HG03439 (cell line): ENCODE measurements around the gene GREM2.

Experiments used
- ATAC-seq: cut with Tn5 transposase; IDR thresholded peaks from one replicate; pipeline ENCODE4 v1.9.1; 2021; ENCODE audit warnings: mild to moderate bottlenecking, moderate library complexity; ENCODE audit not compliant: unreplicated experiment

Gene GREM2

DNA sequence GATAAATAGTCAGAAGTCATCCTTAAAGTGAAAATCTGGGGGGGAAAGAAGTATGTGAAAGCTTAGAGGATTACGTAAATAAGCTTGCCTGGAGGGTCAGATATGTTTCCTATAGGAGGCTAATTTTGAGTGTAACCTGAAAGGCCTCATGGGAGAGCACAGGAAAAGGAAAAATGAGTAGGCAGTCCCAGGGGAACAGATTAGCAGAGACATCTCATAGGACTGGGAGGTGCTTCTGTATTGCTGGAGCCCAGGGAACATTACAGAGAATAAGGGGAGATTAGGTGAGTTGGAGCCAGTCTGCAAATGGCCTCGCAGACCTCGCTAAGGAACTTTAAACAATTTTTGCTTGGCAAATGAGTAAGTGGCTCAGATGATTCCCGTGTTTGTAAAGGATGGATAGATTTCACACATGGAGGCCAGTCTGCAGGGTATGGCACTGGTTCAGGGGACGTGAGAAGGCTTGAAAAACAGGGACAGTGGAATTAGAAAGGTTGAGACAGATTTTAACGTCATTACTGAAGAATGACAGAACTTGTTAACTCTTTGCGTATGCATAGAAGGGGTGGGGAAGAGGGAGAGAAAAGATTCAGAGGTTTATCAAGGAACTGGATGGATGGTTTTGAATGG, 149.1 kb downstream of the GREM2 start:
- no peak for ATAC-seq

DNA sequence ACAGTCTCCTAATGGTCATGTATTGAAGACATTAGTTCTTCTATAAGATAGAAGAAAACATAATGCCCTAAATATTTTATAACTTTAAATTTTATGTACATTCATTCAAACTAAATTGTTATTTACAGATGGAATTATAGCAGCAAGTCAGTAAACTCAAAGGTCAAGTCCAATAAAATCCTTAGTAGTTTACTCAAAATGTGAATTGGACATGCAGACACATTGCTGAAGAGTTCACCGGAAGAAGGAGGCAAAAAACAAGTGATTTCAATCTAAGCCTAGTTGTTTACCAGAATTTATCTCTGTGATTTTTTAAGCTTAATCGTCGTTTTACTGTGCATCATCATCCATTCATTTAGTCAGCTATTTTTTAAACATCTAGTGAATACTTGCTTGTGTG, 149.7 kb downstream of the GREM2 start:
- ATAC-seq = no peak

DNA sequence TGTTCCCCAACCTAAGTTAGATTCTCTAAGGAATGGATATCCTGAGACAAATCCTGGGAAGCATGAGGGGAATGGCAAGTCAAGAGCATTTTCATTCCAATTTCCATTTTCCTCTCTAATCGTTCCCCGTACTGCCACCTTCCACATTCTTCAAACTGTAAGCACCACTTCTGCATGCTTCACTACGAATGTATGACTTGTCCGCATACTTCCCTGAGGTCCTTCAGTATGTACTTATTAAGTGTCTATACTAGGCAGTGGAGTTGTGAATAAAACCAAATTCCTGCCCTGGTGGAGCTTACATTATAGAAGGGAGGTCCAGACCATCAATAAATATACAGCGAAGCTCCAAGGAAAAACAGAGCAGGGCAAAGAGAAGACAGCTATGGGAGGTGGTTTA, 154.8 kb downstream of the GREM2 start:
- ATAC-seq = no peak

DNA sequence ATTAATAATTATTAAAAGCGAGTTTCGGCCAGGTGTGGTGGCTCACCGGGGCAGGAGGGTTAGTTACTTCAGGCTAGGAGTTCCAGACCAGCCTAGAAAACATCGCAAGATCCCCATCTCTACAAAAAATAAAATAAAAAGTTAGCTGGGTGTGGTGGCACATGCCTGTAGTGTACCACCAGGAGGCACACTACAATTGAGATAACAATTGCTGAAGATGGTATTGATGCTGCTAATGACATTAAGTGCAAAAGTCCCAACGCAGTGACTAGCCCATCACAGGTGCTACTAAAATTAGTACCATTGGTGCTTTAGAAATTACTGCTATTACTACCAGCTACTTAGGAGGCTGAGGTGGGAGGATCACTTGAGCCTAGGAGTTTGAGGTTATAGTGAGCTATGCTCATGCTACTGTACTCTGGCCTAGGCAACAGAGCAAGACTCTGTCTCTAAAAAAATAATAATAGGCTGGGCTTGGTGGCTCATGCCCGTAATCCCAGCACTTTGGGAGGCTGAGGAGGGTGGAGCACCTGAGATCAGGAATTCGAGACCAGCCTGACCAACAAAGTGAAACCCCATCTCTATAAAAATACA, 156.6 kb downstream of the GREM2 start:
- no peak for ATAC-seq

DNA sequence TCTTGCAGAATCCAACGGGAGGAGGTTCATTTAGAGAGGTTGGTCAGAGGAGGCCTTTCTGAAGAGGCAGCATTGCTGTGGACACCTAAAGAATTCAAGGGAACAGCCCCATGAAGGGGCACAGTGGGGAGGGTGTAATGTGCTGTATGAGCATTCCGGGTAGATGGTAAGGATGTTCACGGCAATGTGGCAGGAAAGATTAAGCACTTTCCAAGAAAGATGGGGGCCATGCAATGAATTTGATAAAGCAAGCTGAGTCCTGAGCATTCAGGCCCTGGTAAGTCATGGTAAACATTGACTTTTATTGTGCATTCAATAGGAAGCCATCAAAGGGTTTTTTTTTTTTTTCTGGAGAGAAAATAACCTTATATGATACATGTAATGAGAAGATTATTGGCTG, 166.6 kb downstream of the GREM2 start:
- ATAC-seq = no peak

DNA sequence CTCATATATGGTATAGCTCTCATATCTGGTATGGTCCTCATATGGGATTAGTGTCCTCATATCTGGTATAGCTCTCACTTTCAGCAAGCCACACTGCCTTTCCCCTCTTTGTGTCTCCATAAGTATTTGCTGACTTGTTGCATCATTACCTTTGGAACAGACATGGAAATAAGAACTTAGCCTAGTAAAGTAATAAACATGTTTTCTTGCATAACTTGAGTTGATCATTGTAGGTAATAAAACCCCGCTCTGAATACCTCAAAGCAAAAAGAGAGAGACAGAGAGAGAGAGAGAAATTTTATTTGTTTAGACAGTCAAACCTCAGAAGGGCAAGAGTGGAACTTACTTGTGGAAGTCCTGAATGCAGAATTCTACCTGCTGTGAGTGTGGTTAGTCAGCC, 170.3 kb downstream of the GREM2 start:
- no peak for ATAC-seq
